H1 (cell line): Measurements from ENCODE around the gene CD300LG. TPM values are rescaled to one million over a fixed set of nuclear protein-coding genes. Genes with fewer than 3 reads are reported as not detected.

Experiments
- JUN ChIP-seq: IDR thresholded peaks from 2 replicates; pipeline ENCODE4 v1.6.1; 2011; ENCODE audit warnings: low read depth, mild to moderate bottlenecking, improper control_type of control experiment, low read length
- PHF8 ChIP-seq: fragments of 200-600 bp; sonication (generic); conservative IDR thresholded peaks from 2 replicates; pipeline ENCODE4 v1.7.1; 2012; ENCODE audit warnings: low read depth, mild to moderate bottlenecking, inconsistent platforms, low read length, moderate library complexity
- RAD21 ChIP-seq, 2 experiments: IDR thresholded peaks in 1 of 2; conservative IDR thresholded peaks in 1 of 2; 2 replicates each; pipeline ENCODE4 v1.6.1; 2011; ENCODE audit warnings: low read depth in 2 of 2, low read length in 2 of 2, improper control_type of control experiment in 1 of 2, inconsistent platforms in 1 of 2, mild to moderate bottlenecking in 1 of 2, moderate library complexity in 1 of 2
- SIX5 ChIP-seq: IDR thresholded peaks from 2 replicates; pipeline ENCODE4 v1.6.1; 2011; ENCODE audit warnings: mild to moderate bottlenecking, low read depth, low read length
- TEAD4 ChIP-seq: IDR thresholded peaks from 2 replicates; pipeline ENCODE4 v1.6.1; 2012; ENCODE audit warnings: low read depth, low read length, inconsistent platforms, mixed read lengths
- polyA plus RNA-seq, 7 experiments: library from polyadenylated mRNA; depleted of rRNA in 3 of 7; stranded (reverse) in 5 of 7; unstranded in 2 of 7; fragments of >200 nt in 5 of 7; fragments of 200-250 nt in 2 of 7; gene quantifications; 1 replicate in 5 of 7; 2 replicates in 1 of 7; 4 replicates in 1 of 7; pipeline versions ENCODE4 v1.2.1 to v1.2.3, GENCODE V29; 2011 to 2013; ENCODE audit warnings: missing spikeins in 2 of 7, mixed read lengths in 2 of 7
- total RNA-seq: library from RNA; stranded (reverse); fragmentation: NEBNext Ultra II Directional; extraction: Animal tissue kit (Norgen Biotek cat#: 25700); gene quantifications from 2 replicates; pipeline ENCODE4 v1.2.1, GENCODE V29; 2021

CD300LG gene
- total and polyA plus RNA-seq, 2 of the 8 experiments (the other 6 are each of a cell fraction or from before 2014, with no cell fraction given) = 0.06 TPM; not detected in 1

- TF ChIP-seq RAD21 (IDR thresholded peaks at IDR 0.05 in 1 of 2, conservative IDR thresholded peaks at IDR 0.05 in 1 of 2; ENCODE audit: low read depth in 2 of 2, low read length in 2 of 2) (no peak), PHF8 (no peak), TEAD4 (no peak), JUN (no peak), SIX5 (no peak)
- TF ChIP-seq, all 59 proteins: peak for 0
These were observed 28.6 kb downstream of the CD300LG start (continued) for GRCh38 chr17:43875476-43876147.
